Measurements from ENCODE around the gene LRSAM1.

- TF ChIP-seq POLR2A (IDR thresholded peaks at IDR 0.05; ENCODE audit: extremely low read depth, insufficient read length), result no peak
- TF ChIP-seq, protein P1, sequence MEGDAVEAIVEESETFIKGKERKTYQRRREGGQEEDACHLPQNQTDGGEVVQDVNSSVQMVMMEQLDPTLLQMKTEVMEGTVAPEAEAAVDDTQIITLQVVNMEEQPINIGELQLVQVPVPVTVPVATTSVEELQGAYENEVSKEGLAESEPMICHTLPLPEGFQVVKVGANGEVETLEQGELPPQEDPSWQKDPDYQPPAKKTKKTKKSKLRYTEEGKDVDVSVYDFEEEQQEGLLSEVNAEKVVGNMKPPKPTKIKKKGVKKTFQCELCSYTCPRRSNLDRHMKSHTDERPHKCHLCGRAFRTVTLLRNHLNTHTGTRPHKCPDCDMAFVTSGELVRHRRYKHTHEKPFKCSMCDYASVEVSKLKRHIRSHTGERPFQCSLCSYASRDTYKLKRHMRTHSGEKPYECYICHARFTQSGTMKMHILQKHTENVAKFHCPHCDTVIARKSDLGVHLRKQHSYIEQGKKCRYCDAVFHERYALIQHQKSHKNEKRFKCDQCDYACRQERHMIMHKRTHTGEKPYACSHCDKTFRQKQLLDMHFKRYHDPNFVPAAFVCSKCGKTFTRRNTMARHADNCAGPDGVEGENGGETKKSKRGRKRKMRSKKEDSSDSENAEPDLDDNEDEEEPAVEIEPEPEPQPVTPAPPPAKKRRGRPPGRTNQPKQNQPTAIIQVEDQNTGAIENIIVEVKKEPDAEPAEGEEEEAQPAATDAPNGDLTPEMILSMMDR (IDR thresholded peaks at IDR 0.05; ENCODE audit: low read depth, low read length), result no peak
Measured at GRCh38 chr9:127516835-127517607, 65.7 kb downstream of the LRSAM1 start.

All from NB4 (cell line).